ENCODE data around the gene GSG1L. TPM values are rescaled to one million over a fixed set of nuclear protein-coding genes. Genes with fewer than 3 reads are reported as not detected.
A peak's percentile ranks its signal among the peaks of the same experiment; 100 is the strongest.

The GSG1L gene
- polyA plus RNA-seq, 3 donors = not detected

- peaks cover 7% of the 10 kb centered on the region for H3K4me1 Mint-ChIP-seq
- Histone ChIP-seq H3K27me3 (ENCODE audit: control insufficient read depth in 2 of 2, insufficient read depth in 2 of 2, low read length in 2 of 2) (no peaks in the 10 kb centered on the region), H3K9me3 (replicated peaks in 1 of 2; ENCODE audit: control insufficient read depth in 1 of 2, insufficient read depth in 1 of 2, low read length in 2 of 2) (no peaks in the 10 kb centered on the region), H3K36me3 (replicated peaks in 1 of 2; ENCODE audit: control insufficient read depth in 1 of 2, insufficient read depth in 2 of 2, low read length in 2 of 2) (no peaks in the 10 kb centered on the region), H3K4me2 (replicated peaks; ENCODE audit: extremely low read depth, low read length, poor library complexity, severe bottlenecking) (no peak overlapping the region), H3K9ac (ENCODE audit: insufficient read depth, low read length, poor library complexity, severe bottlenecking) (no peak overlapping the region), H4K20me1 (ENCODE audit: insufficient read depth, low read length) (no peaks in the 10 kb centered on the region), H3K4me3 (replicated peaks in 1 of 3; ENCODE audit: low read depth in 2 of 3, low read length in 3 of 3) (no peak overlapping the region), H3K27ac (ENCODE audit: low read depth in 1 of 2, low read length in 2 of 2) (no peak overlapping the region), H2AFZ (ENCODE audit: insufficient read depth, low read depth, low read length, poor library complexity, severe bottlenecking) (no peak overlapping the region), H3K79me2 (ENCODE audit: insufficient read depth, low read length) (no peaks in the 10 kb centered on the region), H3K4me1 (ENCODE audit: control insufficient read depth in 1 of 2, insufficient read depth in 2 of 2, low read length in 2 of 2) (no peaks in the 10 kb centered on the region)
- peaks cover 0 to 2% (median 0%) of the 10 kb centered on the region in 7 donors for H3K9me3 Mint-ChIP-seq
- H3K36me3 Mint-ChIP-seq = no peaks in the 10 kb centered on the region
- H3K27me3 Mint-ChIP-seq (ENCODE audit: low read depth in 3 of 3) = peaks cover 0 to 4% (median 2%) of the 10 kb centered on the region in 3 donors
- H3K27ac Mint-ChIP-seq = peak overlapping the region in 1 of 7 donors; percentile 33
- no peak for TF ChIP-seq CTCF (IDR thresholded peaks at IDR 0.05)
- H3K4me3 Mint-ChIP-seq = no peak overlapping the region
- DNase-seq = no peak
- intact Hi-C loops (cut with micrococcal nuclease) = no loop called here
- 76% methylated on average over 8 of the region's 11 CpGs for WGBS (ENCODE audit: insufficient coverage)
Observed at GRCh38 chr16:28011223-28011622, 52.3 kb downstream of the GSG1L start.

GRCh38 chr16:28010671-28011070 lies 52.8 kb downstream of the GSG1L start:
- Histone ChIP-seq H2AFZ (ENCODE audit: insufficient read depth, low read depth, low read length, poor library complexity, severe bottlenecking) (no peak overlapping the region), H3K4me1 (ENCODE audit: control insufficient read depth in 1 of 2, insufficient read depth in 2 of 2, low read length in 2 of 2) (no peaks in the 10 kb centered on the region), H3K4me3 (replicated peaks in 1 of 3; ENCODE audit: low read depth in 2 of 3, low read length in 3 of 3) (no peak overlapping the region), H3K36me3 (replicated peaks in 1 of 2; ENCODE audit: control insufficient read depth in 1 of 2, insufficient read depth in 2 of 2, low read length in 2 of 2) (no peaks in the 10 kb centered on the region), H3K4me2 (replicated peaks; ENCODE audit: extremely low read depth, low read length, poor library complexity, severe bottlenecking) (no peak overlapping the region), H3K27ac (ENCODE audit: low read depth in 1 of 2, low read length in 2 of 2) (no peak overlapping the region), H3K79me2 (ENCODE audit: insufficient read depth, low read length) (no peaks in the 10 kb centered on the region), H4K20me1 (ENCODE audit: insufficient read depth, low read length) (no peaks in the 10 kb centered on the region), H3K27me3 (ENCODE audit: control insufficient read depth in 2 of 2, insufficient read depth in 2 of 2, low read length in 2 of 2) (no peaks in the 10 kb centered on the region), H3K9ac (ENCODE audit: insufficient read depth, low read length, poor library complexity, severe bottlenecking) (no peak overlapping the region), H3K9me3 (replicated peaks in 1 of 2; ENCODE audit: control insufficient read depth in 1 of 2, insufficient read depth in 1 of 2, low read length in 2 of 2) (no peaks in the 10 kb centered on the region)
- DNase-seq = no peak
- no peaks in the 10 kb centered on the region for H3K36me3 Mint-ChIP-seq
- intact Hi-C loops (cut with micrococcal nuclease) = no loop called here
- H3K27ac Mint-ChIP-seq = no peak overlapping the region
- H3K9me3 Mint-ChIP-seq = peaks cover 0 to 2% (median 0%) of the 10 kb centered on the region in 7 donors
- 14% methylated on average over 7 of the region's 9 CpGs for WGBS (ENCODE audit: insufficient coverage)
- H3K4me3 Mint-ChIP-seq = no peak overlapping the region
- H3K4me1 Mint-ChIP-seq = peaks cover 7% of the 10 kb centered on the region
- H3K27me3 Mint-ChIP-seq (ENCODE audit: low read depth in 3 of 3) = peaks cover 0 to 4% (median 2%) of the 10 kb centered on the region in 3 donors
- TF ChIP-seq CTCF (IDR thresholded peaks at IDR 0.05) = no peak

Data from CD14-positive monocyte (primary cell).